Measurements from ENCODE around the gene VARS2.
"Not testable (repeated sequence)": the region's sequence is repeated elsewhere in the genome, so short reads cannot be mapped to it uniquely, and the experiment has no call there.

The VARS2 gene

GRCh38 chr6:30954631-30955366 is 40.8 kb downstream of the VARS2 start:
- in situ Hi-C loops (cut with MboI; ENCODE audit: low sequenced_read_pairs), result no loop called here

- in situ Hi-C loops (cut with MboI; ENCODE audit: low sequenced_read_pairs), result no loop called here
Observed at GRCh38 chr6:30955367-30956042, 41.5 kb downstream of the VARS2 start.

DNA sequence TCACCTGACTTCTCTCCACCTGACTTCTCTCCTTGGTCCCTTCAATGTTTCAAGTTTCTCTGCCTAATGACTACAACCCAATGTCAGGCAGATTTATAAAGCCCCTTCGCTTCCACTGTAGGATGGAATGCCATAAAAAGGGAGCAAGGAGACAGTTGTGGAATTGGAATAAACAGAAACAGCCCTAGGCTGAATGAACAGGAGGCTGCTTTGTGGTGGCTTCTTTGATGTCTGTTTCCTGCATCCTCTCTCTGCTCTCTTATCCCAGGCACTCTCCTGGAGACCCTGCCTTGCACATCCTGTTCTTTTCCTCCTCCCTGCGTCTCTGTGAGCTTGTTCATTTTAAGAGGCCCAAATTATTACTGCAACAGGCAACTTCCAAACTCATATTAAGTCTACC is 43.7 kb downstream of the VARS2 start:
- in situ Hi-C loops (cut with MboI; ENCODE audit: low sequenced_read_pairs), result no loop called here

- in situ Hi-C loops (cut with MboI; ENCODE audit: low sequenced_read_pairs), result no loop called here
Observed at GRCh38 chr6:30960907-30961673, 47.1 kb downstream of the VARS2 start.

GRCh38 chr6:30962716-30963115 is 48.7 kb downstream of the VARS2 start:
- in situ Hi-C loops (cut with MboI; ENCODE audit: low sequenced_read_pairs), result no loop called here

DNA sequence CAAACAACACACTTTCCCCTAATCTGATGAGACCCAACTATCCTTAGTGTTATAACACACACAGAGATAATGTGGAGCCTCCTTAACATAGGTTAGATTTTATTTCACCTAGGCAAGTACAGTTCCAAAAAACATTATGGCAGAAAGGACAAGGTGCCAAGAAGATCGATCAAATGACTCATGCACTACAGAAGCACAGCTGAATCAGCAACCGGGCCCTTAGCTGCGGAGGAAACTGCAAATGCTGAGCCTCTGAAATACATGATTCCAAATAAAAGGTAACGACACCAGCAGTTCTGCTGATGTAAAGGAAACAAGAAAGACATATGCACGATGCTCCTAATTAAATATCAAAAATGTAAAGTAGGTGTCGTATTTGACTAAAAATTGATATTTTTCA is 49.6 kb downstream of the VARS2 start:
- in situ Hi-C loops (cut with MboI; ENCODE audit: low sequenced_read_pairs), result no loop called here

GRCh38 chr6:30964075-30964474 is 50.0 kb downstream of the VARS2 start:
- in situ Hi-C loops (cut with MboI; ENCODE audit: low sequenced_read_pairs), result no loop called here

DNA sequence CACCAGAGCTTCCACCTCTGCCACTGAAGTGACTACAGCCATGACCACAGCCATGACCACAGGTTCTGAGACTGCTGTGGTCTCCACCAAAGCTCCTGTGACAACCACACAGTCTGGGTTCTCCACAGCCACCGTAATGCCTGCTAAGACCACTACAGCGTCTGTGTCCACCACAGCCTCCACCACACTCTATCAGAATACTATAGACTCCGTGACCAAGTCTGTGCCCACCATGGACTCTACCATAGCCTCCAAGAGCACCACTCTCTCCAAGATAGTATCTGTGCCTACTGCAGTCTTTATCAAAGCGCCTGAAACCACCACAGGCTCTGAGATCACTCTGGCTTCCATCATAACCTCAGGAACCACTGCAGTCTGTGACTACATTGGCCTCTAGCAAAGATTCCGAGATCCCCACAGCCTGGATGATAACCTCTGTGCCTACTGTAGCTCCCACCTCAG is 51.1 kb downstream of the VARS2 start:
- in situ Hi-C loops (cut with MboI; ENCODE audit: low sequenced_read_pairs), result no loop called here

GRCh38 chr6:30966154-30966553 is 52.1 kb downstream of the VARS2 start:
- in situ Hi-C loops (cut with MboI; ENCODE audit: low sequenced_read_pairs), result no loop called here

- in situ Hi-C loops (cut with MboI; ENCODE audit: low sequenced_read_pairs), result not testable (repeated sequence)
Observed at GRCh38 chr6:30969171-30969570, 55.1 kb downstream of the VARS2 start.

GRCh38 chr6:30970946-30971345 is 56.9 kb downstream of the VARS2 start:
- in situ Hi-C loops (cut with MboI; ENCODE audit: low sequenced_read_pairs), result no loop called here

DNA sequence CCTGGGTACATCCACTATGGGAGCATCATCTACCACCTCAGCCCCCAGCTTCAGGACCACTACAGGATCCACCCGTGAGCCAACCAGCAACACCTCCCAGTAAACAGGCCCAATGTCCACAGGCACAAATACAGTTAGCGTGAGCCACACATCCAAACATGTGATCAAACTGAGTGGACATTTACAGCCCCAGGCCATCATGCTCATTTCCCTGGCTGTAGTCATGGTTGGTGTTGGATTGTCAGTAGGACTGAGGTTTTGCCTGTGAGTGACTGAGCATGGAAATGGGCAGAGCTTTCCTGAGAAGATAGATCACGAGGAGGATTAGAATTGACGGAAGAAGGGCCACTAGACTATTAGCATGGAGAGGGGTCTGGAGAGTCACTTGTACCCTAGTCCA is 58.8 kb downstream of the VARS2 start:
- in situ Hi-C loops (cut with MboI; ENCODE audit: low sequenced_read_pairs), result no loop called here

GRCh38 chr6:30974490-30975252 is 60.6 kb downstream of the VARS2 start:
- in situ Hi-C loops (cut with MboI; ENCODE audit: low sequenced_read_pairs), result no loop called here

Data from HL-60/S4 (cell line).